KOPT-K1 (cell line): ENCODE results near the gene DOCK2.

Experiments used
- H3K27ac ChIP-seq: fragments of 200-600 bp; sonication (generic); 2 replicates; pipeline ENCODE4 v1.5.1; 2016; ENCODE audit warnings: antibody characterized with exemption, mild to moderate bottlenecking, low read depth, low read length; ENCODE audit not compliant: poor library complexity, severe bottlenecking
- H3K36me3 ChIP-seq: fragments of 200-600 bp; sonication (generic); 2 replicates; pipeline ENCODE4 v1.5.1; 2017; ENCODE audit warnings: antibody characterized with exemption, mild to moderate bottlenecking, low read length, moderate library complexity; ENCODE audit not compliant: insufficient read depth
- H3K9me3 ChIP-seq: fragments of 200-600 bp; sonication (generic); 2 replicates; pipeline ENCODE4 v1.5.1; 2017; ENCODE audit warnings: antibody characterized with exemption, low read length, mild to moderate bottlenecking; ENCODE audit not compliant: insufficient read depth, poor library complexity, severe bottlenecking

Gene DOCK2

DNA sequence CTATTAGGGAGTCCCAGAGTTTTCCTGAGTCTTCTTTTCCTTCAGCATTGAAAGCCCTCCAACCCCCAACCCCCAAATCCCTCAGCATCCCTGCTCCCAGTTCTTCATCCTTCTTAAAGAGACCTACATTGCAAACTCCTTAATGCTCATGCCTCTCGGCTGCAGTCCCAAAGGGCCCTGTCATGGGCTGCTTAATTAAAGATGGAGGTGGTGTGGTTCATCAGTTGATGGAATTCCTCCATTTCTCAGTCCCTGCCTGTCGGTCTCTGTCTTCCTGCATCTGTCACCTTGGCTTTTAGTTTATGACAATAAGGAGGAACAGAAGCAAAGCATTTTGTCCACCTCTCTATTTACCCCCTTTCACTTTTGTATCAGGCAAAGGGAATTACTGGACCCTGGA is 470.6 kb downstream of the DOCK2 start:
- Histone ChIP-seq H3K9me3 (no peaks in the 10 kb centered on the region), H3K27ac (no peak overlapping the region), H3K36me3 (no peaks in the 10 kb centered on the region)

DNA sequence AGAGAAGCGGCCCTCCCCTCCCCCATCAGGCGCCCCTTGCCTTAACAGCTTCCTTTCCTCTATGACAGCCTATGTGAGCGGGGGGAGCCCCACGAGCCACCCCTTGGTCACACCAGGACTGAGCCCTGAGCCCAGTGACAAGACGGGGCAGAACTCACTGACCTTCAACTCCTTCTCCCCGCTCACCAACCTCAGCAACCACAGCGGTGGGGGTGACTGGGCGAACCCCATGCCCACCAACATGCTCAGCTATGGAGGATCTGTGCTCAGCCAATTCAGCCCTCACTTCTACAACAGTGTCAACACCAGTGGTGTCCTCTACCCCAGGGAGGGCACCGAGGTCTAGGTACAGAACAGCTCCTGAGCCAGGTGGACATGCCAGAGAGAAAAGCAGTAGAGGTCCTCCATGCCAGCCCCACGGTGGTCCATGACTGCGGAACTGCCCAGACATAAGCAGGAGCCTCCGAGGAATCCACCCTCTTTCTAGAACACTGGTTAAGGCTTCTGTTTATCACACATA is 471.3 kb downstream of the DOCK2 start:
- Histone ChIP-seq H3K27ac (no peak overlapping the region), H3K9me3 (no peaks in the 10 kb centered on the region)

DNA sequence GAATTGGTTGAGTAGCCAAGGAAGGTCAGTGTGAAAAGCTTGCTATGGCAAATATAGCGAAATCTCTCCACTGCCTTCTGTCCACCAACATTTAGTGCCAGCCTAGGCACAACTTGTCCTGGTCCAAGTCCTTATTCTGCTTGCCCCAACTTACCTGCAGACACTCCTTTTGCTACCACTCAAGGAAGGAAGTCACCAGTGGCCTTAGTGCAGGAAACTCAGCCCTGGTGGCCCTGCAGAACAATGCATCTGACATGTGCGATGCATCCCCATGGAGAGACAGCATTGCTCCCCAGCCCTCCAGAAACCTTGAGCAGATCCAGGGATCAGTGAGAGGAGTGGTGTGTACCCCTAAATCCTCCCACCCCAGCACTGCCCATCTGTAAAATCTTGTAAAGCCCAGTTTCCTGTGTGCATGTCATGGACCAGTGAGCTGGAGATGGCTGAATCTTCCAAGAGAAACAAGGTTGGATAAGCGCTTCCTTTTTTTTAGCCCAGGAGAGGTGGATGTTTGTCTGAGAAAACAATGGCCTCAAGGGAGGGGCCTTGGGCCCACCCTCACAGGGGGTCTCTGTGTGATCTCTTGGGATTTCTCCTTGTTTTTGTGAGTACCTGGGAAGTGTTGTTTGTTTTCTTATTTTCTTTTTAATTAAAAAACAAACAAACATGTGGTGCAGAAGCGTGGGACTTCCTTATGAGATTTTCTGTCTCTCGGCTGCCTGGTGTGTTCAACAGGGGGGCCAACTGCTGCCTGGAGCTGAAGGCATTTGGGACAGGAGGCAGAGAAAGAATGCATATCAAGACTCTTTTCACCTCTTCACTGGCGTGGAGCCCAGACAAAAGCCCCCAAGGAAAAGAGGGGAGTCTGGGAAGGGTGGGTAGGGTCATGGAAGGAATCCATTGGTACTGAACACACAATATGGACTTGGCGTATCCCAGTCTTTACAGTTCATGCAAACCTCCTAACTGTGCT is 472.3 kb downstream of the DOCK2 start:
- no peak overlapping the region for H3K27ac ChIP-seq
- H3K9me3 ChIP-seq, result no peaks in the 10 kb centered on the region
- H3K36me3 ChIP-seq, result no peaks in the 10 kb centered on the region

More for the DNA sequence above, 471.3 kb downstream of the DOCK2 start:
- no peaks in the 10 kb centered on the region for H3K36me3 ChIP-seq

DNA sequence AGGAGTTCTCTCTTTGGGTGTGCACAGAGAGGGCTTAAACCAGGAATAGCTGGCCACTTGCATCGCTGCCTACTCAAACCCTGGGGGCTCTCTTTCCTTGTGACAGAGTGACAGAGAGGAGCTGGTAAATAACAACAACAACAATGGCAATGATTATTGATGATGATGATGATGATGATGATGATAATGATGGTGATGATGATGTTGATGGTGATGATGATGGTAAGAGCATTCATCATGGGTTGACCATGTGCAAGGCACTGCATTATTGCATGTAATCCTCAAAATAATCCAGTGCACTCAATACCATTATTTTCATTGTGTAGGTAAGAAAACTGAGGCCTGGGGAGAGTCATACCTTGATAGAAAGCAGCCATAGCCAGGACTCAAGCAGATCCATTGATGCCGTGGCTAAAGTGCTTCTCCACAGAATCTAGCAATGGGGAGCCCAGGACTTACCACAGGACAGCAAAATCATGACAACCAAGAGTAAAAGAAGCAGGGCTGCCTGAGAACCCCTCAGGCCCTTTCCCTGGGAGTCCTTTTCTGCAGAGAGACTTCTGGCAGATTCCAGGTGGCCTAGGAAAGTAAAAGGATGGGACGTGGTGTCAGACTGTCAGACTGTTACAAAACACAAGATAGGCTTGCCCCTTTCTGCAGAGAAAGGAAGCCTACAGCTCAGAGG is 473.5 kb downstream of the DOCK2 start:
- Histone ChIP-seq H3K9me3 (no peaks in the 10 kb centered on the region), H3K27ac (no peak overlapping the region), H3K36me3 (no peaks in the 10 kb centered on the region)

- no peaks in the 10 kb centered on the region for H3K9me3 ChIP-seq
- H3K36me3 ChIP-seq, result no peaks in the 10 kb centered on the region
- no peak overlapping the region for H3K27ac ChIP-seq
These were observed 474.2 kb downstream of the DOCK2 start for GRCh38 chr5:170111088-170111785.

DNA sequence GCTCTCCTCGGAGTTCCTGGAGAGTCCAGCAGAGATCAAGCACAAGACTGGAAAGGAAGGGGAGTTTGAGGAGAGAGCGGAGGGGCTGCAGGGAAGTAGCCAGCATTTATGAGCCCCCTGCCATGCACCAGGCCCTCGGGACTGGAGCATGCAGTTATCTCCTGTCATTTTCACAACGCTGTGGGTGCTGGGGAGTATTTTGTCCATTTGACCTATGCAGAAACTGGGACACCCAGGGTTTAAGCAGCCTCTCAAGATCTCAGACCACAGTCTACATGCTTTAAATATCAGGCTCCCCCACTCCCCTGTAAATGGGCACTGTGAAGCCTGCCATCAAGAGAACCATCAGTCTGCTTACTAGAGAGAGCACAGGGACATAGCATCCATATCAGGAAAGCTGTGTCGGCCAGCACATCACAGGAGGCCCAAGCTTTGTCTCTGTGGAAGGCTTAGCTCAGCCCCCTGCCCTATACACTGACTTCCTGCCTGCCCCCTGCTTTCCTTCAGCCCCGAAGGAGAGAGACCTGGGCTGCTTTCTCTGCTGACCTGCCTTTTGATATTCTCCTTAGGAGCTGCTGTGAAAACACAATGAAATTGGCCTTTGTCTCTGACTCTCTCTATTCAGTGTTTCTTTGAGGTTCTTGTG is 475.9 kb downstream of the DOCK2 start:
- Histone ChIP-seq H3K9me3 (no peaks in the 10 kb centered on the region), H3K36me3 (no peaks in the 10 kb centered on the region), H3K27ac (no peak overlapping the region)

GRCh38 chr5:170113522-170113900 is 476.4 kb downstream of the DOCK2 start:
- H3K27ac ChIP-seq, result no peak overlapping the region
- no peaks in the 10 kb centered on the region for H3K9me3 ChIP-seq
- no peaks in the 10 kb centered on the region for H3K36me3 ChIP-seq

GRCh38 chr5:170114271-170114670 is 477.2 kb downstream of the DOCK2 start:
- H3K36me3 ChIP-seq, result no peaks in the 10 kb centered on the region
- no peak overlapping the region for H3K27ac ChIP-seq

GRCh38 chr5:170115925-170116324 is 478.9 kb downstream of the DOCK2 start:
- H3K9me3 ChIP-seq, result no peaks in the 10 kb centered on the region
- H3K27ac ChIP-seq, result no peak overlapping the region
- H3K36me3 ChIP-seq, result no peaks in the 10 kb centered on the region

More at GRCh38 chr5:170114271-170114670, 477.2 kb downstream of the DOCK2 start:
- H3K9me3 ChIP-seq, result no peaks in the 10 kb centered on the region

GRCh38 chr5:170117736-170118135 is 480.7 kb downstream of the DOCK2 start:
- no peak overlapping the region for H3K27ac ChIP-seq
- no peaks in the 10 kb centered on the region for H3K9me3 ChIP-seq
- H3K36me3 ChIP-seq, result no peaks in the 10 kb centered on the region

- Histone ChIP-seq H3K9me3 (no peaks in the 10 kb centered on the region), H3K36me3 (no peaks in the 10 kb centered on the region), H3K27ac (no peak overlapping the region)
These were observed 483.5 kb downstream of the DOCK2 start for GRCh38 chr5:170120576-170120975.

DNA sequence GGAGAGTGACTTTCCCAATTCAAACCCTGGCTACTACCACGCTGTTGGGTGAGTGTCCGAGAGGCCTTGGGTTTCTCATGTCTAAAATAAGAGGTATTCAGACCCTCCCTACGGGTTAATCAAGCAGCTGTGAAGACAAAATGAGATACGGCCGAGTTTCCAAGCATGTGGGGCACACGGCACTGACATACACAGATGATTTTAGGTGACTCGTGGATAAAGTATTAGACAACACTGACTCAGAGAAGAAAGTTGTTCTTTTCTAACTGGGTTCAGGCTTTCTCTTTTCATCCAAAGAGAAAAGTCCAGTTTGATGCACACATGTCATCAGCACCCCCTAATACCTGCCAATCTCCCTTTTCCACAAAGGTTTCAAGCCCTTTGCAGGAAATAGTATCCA is 484.2 kb downstream of the DOCK2 start:
- peaks cover 7% of the 10 kb centered on the region for H3K9me3 ChIP-seq
- H3K27ac ChIP-seq, result no peak overlapping the region

DNA sequence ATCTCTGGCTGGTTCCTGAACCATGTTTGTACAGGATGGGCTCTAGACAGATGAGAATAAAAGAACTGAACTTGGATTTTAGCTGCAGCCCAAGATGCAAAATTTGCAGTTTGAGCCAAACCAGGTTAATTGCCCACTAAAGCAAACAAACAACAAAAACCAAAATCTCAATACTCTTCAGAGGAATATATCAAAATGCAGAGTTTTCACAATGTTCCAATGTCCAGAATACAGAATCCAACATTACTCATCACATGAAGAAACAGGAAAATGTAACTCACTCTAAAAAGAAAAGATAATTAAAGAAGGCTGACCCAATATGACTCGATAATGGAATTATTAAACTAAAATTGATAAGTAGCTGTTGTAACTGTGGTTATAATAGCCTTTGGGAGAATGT is 489.0 kb downstream of the DOCK2 start:
- H3K36me3 ChIP-seq, result no peaks in the 10 kb centered on the region
- peaks cover 15% of the 10 kb centered on the region for H3K9me3 ChIP-seq
- H3K27ac ChIP-seq, result no peak overlapping the region

More for the DNA sequence above, 484.2 kb downstream of the DOCK2 start:
- H3K36me3 ChIP-seq, result no peaks in the 10 kb centered on the region

DNA sequence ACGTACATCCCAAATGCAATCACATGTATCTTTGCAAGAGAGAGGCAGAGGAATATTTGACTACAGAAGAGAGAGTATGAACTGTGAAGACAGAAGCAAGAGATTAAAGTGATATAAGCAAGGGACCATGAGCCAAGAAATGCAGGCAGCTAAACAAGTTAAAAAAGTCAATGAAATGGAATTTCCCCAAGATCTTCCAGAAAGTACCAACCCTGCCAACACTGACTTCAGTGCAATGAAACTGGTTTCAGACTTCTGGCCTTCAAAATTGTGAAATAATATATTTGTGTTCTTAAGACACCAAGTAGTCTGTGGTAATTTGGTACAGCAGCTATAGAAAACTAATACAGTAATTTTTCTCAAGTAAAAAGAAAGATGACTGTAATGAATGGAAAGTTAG is 489.6 kb downstream of the DOCK2 start:
- peaks cover 15% of the 10 kb centered on the region for H3K9me3 ChIP-seq
- no peaks in the 10 kb centered on the region for H3K36me3 ChIP-seq

More for the DNA sequence above, 489.6 kb downstream of the DOCK2 start:
- H3K27ac ChIP-seq, result no peak overlapping the region
